Epithelial cell of proximal tubule (primary cell): ENCODE measurements around the gene FAM234B. TPM values are rescaled to one million over a fixed set of nuclear protein-coding genes. Genes with fewer than 3 reads are reported as not detected.

Source experiments
- DNase-seq: peaks from one replicate; pipeline ENCODE4 v3.0.0-alpha.2; 2011; ENCODE audit warnings: low read depth
- H3K4me3 ChIP-seq: 2 replicates; pipeline ENCODE4 v1.5.1; 2011; ENCODE audit warnings: low read depth, mild to moderate bottlenecking, low read length
- CTCF ChIP-seq: conservative IDR thresholded peaks from 2 replicates; pipeline ENCODE4 v1.5.1; 2012; ENCODE audit warnings: low read depth, mild to moderate bottlenecking, low read length
- total RNA-seq: library from RNA; depleted of rRNA; stranded (reverse); fragments of >200 nt; gene quantifications from 2 replicates; pipeline ENCODE4 v1.2.3, GENCODE V29; 2015

FAM234B gene
- total RNA-seq, 1 donor from 2014 or later, result 3.8 TPM

GRCh38 chr12:12999271-12999958 is 44.8 kb upstream of the FAM234B start:
- no peak for TF ChIP-seq CTCF
- H3K4me3 ChIP-seq, result peak overlapping the region; percentile 96
- DNase-seq, result no peak

DNA sequence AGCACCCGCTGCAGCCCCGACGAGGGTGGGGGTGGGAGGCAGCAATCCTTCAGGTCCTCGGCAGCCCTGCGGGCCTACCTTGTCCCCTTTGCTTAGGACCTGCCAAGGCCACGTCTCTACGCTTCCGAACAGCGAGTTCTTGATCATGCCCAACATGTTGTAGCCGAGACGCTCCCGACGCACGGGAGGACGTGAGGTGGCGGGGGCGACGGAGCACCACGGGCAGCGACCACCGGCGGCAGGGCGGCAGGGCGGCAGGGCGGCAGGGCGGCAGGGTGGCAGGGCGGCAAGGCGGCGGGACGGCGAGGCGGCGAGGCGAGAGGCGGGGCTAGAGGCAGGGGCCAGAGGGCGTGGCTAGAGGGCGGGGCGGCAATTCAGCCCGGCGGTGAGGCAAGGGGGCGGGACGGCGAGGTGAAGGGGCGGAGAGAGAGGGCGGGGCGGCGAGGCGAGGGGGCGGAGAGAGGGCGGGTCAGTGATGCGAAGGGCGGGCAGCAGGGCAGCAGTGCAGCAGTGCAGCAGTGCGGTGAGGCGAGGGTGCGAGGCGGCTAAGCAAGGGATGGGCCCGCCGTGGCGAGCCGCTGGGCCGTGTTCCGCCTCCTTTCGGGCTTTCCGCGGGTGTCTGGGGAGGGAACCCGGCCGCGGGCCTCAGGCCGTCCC is 44.1 kb upstream of the FAM234B start, which contains the start of gene HEBP1:
Gene HEBP1 (minus strand): TSS at position 307 of the 657 bp plus-strand sequence. CDS start 151 bp downstream, at position 156.
- DNase-seq, result no peak
- TF ChIP-seq CTCF, result no peak
- H3K4me3 ChIP-seq, result peak within 1 kb of the TSS; percentile 96

- no peak for TF ChIP-seq CTCF
- no peak for DNase-seq
- peak overlapping the region; percentile 74 for H3K4me3 ChIP-seq
Observed at GRCh38 chr12:13000616-13000924, 43.6 kb upstream of the FAM234B start.

- no peak for DNase-seq
- peak overlapping the region; percentile 74 for H3K4me3 ChIP-seq
- TF ChIP-seq CTCF, result peak; percentile 19
Observed at GRCh38 chr12:13000925-13001774, 43.0 kb upstream of the FAM234B start.

- H3K4me3 ChIP-seq, result peak overlapping the region; percentile 74
- TF ChIP-seq CTCF, result no peak
- DNase-seq, result no peak
Observed at GRCh38 chr12:13001775-13002040, 42.5 kb upstream of the FAM234B start.

DNA sequence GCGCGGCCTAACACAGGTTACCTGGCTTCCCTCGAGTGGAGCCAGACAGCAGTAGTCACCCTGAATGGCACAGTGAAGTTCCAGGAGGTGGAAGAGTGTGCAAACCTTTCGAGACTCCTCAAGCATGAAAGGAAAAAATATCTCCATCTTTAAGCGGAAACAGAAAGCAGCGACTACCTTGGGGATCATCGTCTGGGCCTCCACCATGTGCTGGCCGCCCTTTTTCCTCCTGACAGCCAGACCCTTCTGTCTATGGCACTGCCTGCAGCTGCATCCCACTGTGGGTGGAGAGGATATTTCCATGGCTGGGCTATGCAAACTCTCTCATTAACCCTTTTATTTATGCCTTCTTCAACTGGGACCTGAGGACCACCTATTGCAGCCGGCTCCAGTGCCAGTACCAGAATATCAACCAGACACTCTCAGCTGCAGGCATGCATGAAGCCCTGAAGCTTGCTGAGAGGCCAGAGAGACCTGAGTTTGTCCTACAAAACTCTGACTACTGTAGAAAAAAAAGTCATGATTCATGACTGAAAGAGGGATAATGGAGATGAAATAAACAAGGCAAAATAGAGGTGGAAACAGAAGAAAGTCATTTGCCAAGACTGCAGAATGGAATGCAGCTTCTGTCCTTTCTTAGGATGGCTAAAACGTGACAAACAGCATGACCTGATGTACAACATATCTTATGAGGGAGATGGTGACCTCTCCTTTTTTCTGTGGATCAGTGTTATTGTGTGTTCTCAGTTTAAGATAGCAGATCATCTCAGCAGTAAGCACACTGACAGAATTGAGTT is 41.7 kb upstream of the FAM234B start:
- DNase-seq, result no peak
- TF ChIP-seq CTCF, result no peak
- H3K4me3 ChIP-seq, result no peak overlapping the region
